Spleen (tissue), 7 donors: ENCODE data around the gene GPRC5D.

Source experiments
- CTCF ChIP-seq, 11 experiments: fragments of 200-600 bp in 7 of 11; fragments of 450-650 bp in 4 of 11; sonication (generic) in 4 of 11; IDR thresholded peaks in 8 of 11; conservative IDR thresholded peaks in 3 of 11; 1 replicate in 7 of 11; 2 replicates in 4 of 11; pipeline versions ENCODE4 v1.4.0 to v1.8.0; 2016 to 2021; ENCODE audit warnings: antibody characterized with exemption in 11 of 11, inconsistent platforms in 4 of 11, mild to moderate bottlenecking in 1 of 11
- POLR2A ChIP-seq, 3 donors: fragments of 450-650 bp; IDR thresholded peaks; one replicate each; pipeline ENCODE4 v1.5.1; 2017; ENCODE audit warnings: antibody characterized with exemption in 3 of 3, mild to moderate bottlenecking in 1 of 3
- POLR2AphosphoS5 ChIP-seq, 3 donors: sonication (generic); formaldehyde crosslinking; IDR thresholded peaks; one replicate each; pipeline ENCODE4 v1.5.1; 2017; ENCODE audit warnings: antibody characterized with exemption in 3 of 3
- donor health status: DM: no; HTN: no; CAD: no; lungs with moderate emphysema.
- donor health status: DM: no; HTN: no; CAD: no.
- donor health status: DM: no; HTN: no; CAD: no.

GRCh38 chr12:13000616-13000924, 48.6 kb upstream of the GPRC5D start:
- TF ChIP-seq CTCF (IDR thresholded peaks at IDR 0.05 in 8 of 11, conservative IDR thresholded peaks at IDR 0.05 in 3 of 11) (no peak), POLR2A (IDR thresholded peaks at IDR 0.05) (no peak), POLR2AphosphoS5 (IDR thresholded peaks at IDR 0.05) (no peak)
